GM12892 (cell line): Measurements from ENCODE around the gene RIMS4.

Experiments used
- POLR2AphosphoS5 ChIP-seq: IDR thresholded peaks from 2 replicates; pipeline ENCODE4 v1.6.1; 2011; ENCODE audit warnings: low read depth, low read length, control low read depth
- TAF1 ChIP-seq: IDR thresholded peaks from 2 replicates; pipeline ENCODE4 v1.6.1; 2011; ENCODE audit warnings: low read depth, mild to moderate bottlenecking, control low read depth, low read length, borderline replicate concordance

GRCh38 chr20:44819936-44820335 is 9.6 kb upstream of the RIMS4 start:
- no peak for TF ChIP-seq POLR2AphosphoS5
- no peak for TF ChIP-seq TAF1
